Calu3 (cell line): Measurements from ENCODE around the gene OR10AD1. TPM values are rescaled to one million over a fixed set of nuclear protein-coding genes. Genes with fewer than 3 reads are reported as not detected.

ENCODE experiments used
- BruUV-seq: library from RNA; stranded (reverse); fragments of 400-500 nt; replicated peaks from 2 replicates; lab custom pipeline; 2021; lab: Mats Ljungman, UMichigan
- CTCF ChIA-PET: fragments of 300-600 bp; sonication (Branson Sonifier 250); formaldehyde crosslinking; loops from one replicate; lab custom pipeline; 2022; ENCODE audit warnings: antibody characterized with exemption; lab: Charles Lee
- DNase-seq: peaks from one replicate; pipeline ENCODE4 v3.0.0; 2022
- H3K27ac Mint-ChIP-seq: one replicate; pipeline ENCODE4 v1.8.0; 2022; ENCODE audit warnings: mixed read lengths; ENCODE audit not compliant: unreplicated experiment
- H3K27me3 Mint-ChIP-seq: one replicate; pipeline ENCODE4 v1.8.0; 2022; ENCODE audit warnings: mixed read lengths; ENCODE audit not compliant: unreplicated experiment
- H3K36me3 Mint-ChIP-seq: one replicate; pipeline ENCODE4 v1.8.0; 2022; ENCODE audit warnings: mild to moderate bottlenecking, moderate library complexity, mixed read lengths; ENCODE audit not compliant: insufficient read depth, unreplicated experiment
- H3K4me1 Mint-ChIP-seq: one replicate; pipeline ENCODE4 v1.8.0; 2022; ENCODE audit warnings: mild to moderate bottlenecking, low read depth, mixed read lengths; ENCODE audit not compliant: unreplicated experiment
- H3K4me3 Mint-ChIP-seq: one replicate; pipeline ENCODE4 v1.8.0; 2022; ENCODE audit warnings: mild to moderate bottlenecking, low read depth, moderate library complexity, mixed read lengths; ENCODE audit not compliant: unreplicated experiment
- H3K9me3 Mint-ChIP-seq: one replicate; pipeline ENCODE4 v1.8.0; 2022; ENCODE audit warnings: low read depth, mixed read lengths; ENCODE audit not compliant: unreplicated experiment
- CTCF ChIP-seq: fragments of 200-600 bp; IDR thresholded peaks from one replicate; pipeline ENCODE4 v1.8.0; 2022; ENCODE audit warnings: antibody characterized with exemption; ENCODE audit not compliant: unreplicated experiment
- intact Hi-C: fragments of 100-400 bp; cut with micrococcal nuclease; formaldehyde crosslinking; loops from one replicate; pipeline ENCODE4 v1.10.0; 2022; ENCODE audit not compliant: unreplicated experiment
- total RNA-seq: library from RNA; stranded (reverse); gene quantifications from 2 replicates; pipeline ENCODE4 v1.2.3, GENCODE V29; 2022

OR10AD1 gene
- total RNA-seq, 1 experiment from 2014 or later, result not detected

DNA sequence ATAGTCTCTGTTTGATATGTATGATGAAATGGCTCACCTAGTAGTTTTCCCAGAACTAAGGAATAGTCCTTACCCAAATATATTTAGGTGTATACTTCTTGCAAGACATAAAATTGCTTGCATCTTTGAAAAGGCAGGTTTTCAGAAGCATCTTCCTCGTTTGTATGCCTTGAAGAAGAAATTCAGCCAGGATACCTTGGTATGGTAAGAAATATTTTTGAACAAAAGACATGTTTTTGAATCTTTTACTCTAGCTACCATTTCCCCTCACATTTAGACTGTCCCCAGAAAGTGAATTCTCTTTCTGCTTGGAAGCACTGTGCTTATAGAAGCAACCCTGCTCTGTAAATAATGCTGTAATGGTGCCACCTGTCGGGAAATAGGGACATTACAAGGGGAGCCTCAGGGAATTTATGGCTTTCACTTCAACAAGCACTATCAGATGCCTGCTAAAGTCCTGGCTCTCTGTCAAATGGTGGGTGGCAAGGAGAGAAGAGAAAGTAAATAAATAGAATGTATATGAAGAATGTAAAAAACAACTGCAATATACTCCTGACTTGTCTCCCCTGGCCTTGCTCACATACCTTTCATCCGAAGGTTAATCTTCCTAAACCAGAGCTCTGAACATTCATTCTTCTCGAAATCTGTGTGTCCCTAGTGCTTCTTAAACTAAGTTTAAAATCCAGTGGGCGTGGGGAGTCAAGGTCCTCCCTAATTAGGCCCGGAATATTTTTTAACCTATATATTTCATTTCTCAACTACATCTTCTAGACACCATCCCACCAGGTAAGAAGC lies 13.6 kb downstream of the OR10AD1 start:
- Mint-ChIP-seq H3K4me3 (no peak overlapping the region), H3K4me1 (peaks cover 35% of the 10 kb centered on the region), H3K27me3 (peaks cover 33% of the 10 kb centered on the region), H3K27ac (no peak overlapping the region), H3K36me3 (peaks cover 12% of the 10 kb centered on the region), H3K9me3 (no peaks in the 10 kb centered on the region)
- intact Hi-C loops, result loop anchor here (10.0 kb wide), 2 partner anchors 165 to 425 kb away; partner anchors contain the start of gene ZNF641
- TF ChIP-seq CTCF, result peak; percentile 46
- CTCF ChIA-PET, result no interaction called here
- no TSS peak for BruUV-seq
- DNase-seq, result peak; percentile 71

DNA sequence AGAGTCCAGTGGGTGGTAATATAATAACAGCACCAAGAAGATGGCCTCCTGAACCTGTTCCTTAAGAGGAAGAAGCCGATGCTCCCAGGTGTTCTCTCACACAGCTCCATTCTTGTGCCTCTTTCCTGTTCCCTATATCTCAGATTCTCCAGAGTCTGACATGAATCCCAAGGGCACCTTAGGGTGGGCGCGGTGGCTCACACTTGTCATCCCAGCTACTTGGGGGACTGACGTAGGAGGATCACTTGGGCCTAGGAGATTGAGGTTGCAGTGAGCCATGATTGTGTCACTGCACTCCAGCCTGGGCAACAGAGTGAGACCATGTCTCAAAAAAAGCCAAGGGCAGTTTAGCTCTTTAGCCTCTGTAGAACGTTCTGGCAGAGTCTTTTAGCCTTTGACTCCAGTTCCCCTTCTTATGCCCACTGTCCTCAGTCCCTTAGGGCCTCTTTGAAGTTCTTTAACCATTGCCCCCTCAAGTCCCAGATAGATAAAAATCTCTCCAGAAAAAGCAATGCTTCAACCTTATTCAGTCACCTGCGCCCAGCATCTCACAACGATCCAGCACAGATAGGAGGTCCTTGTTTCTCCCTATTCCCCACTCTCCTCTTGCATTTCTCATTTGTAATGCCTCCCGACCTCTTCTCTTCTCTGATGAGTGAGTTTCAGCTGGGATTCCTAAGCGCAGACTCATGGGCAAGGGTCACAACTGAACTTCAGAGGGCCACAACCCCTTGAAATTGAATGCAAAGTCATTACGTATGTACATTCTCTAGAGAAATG lies 15.0 kb downstream of the OR10AD1 start:
- Mint-ChIP-seq H3K36me3 (peaks cover 14% of the 10 kb centered on the region), H3K9me3 (no peaks in the 10 kb centered on the region), H3K4me1 (peaks cover 20% of the 10 kb centered on the region), H3K4me3 (no peak overlapping the region), H3K27me3 (peaks cover 37% of the 10 kb centered on the region), H3K27ac (no peak overlapping the region)
- TF ChIP-seq CTCF, result no peak
- DNase-seq, result no peak
- CTCF ChIA-PET, result no interaction called here
- intact Hi-C loops, result loop anchor here (10.0 kb wide), 1 partner anchor 427 kb away; no protein-coding TSS in a partner anchor
- BruUV-seq, result no TSS peak

DNA sequence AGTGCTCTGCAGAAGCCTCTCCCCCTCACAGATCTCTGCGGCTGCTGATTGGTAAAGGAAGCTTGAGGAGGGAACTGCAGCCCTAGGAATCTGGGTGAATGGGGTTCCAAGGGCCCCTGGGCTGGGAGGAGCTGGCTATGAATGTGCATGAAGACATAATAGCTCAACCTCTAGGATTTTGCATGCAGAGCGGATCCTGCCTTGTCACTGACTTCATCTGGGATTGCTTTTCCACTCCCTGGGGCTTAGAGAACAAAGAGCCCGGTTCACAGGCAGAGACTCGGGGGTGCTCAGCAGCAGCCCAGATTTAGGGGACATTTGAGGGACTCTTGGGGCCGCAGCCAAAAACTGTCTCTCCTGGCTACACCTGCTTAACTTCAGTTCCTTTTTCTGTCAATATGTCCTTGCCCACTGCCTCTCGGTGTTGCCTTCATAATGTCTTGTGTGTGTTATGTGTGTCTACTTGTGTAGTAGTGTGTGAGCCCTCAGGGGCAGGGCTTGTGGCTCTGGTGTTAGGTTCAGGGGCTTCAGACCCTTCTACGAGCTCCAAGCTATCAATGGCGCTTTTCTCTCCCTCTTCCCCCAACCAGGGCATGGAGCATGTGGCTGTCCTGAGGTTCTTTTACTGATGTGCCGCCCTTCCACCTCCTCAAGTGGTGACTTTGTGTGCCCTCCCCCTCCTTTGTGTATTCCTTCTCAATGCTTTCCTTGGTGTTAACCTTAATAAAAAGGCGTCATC lies 17.7 kb downstream of the OR10AD1 start:
- Mint-ChIP-seq H3K4me1 (peaks cover 17% of the 10 kb centered on the region), H3K9me3 (no peaks in the 10 kb centered on the region), H3K27ac (peak overlapping the region; percentile 16), H3K27me3 (peaks cover 54% of the 10 kb centered on the region), H3K36me3 (peaks cover 17% of the 10 kb centered on the region), H3K4me3 (no peak overlapping the region)
- intact Hi-C loops, result loop anchor here (10.0 kb wide), 1 partner anchor 429 kb away; no protein-coding TSS in a partner anchor
- no peak for TF ChIP-seq CTCF
- BruUV-seq, result no TSS peak
- CTCF ChIA-PET, result interaction anchor here (1.4 kb wide), 1 partner anchor 12 kb away, joined by 5 read pairs; no protein-coding TSS in a partner anchor
- no peak for DNase-seq

DNA sequence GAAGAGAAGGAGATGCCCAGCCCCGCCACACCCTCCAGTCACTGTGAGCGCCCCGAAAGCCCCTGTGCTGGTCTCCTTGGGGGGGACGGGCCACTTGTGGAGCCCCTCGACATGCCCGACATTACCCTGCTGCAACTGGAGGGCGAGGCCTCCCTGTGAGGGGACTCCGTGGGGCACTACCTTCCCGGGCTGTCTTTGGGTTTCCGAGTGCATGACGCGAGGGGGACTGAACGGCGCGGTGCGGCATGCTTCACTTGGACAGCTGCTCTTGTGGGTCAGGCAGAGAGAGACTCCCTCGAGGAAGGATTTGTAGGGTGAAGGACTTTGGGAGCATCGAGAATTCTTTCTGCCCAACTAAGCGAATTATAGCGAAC lies 18.6 kb downstream of the OR10AD1 start:
- peaks cover 10% of the 10 kb centered on the region for H3K4me1 Mint-ChIP-seq
- no peak for DNase-seq
- no peak for TF ChIP-seq CTCF
- no TSS peak for BruUV-seq
- CTCF ChIA-PET, result no interaction called here
- H3K36me3 Mint-ChIP-seq, result peaks cover 17% of the 10 kb centered on the region
- intact Hi-C loops, result loop anchor here (10.0 kb wide), 1 partner anchor 430 kb away; no protein-coding TSS in a partner anchor
- H3K27ac Mint-ChIP-seq, result no peak overlapping the region
- no peak overlapping the region for H3K4me3 Mint-ChIP-seq
- H3K9me3 Mint-ChIP-seq, result no peaks in the 10 kb centered on the region
- H3K27me3 Mint-ChIP-seq, result peaks cover 57% of the 10 kb centered on the region
